GM19239 (cell line): ENCODE data around the gene SLC10A6.

Source experiments
- DNase-seq: peaks from one replicate; pipeline ENCODE4 v3.0.0; 2011; ENCODE audit warnings: low spot score; ENCODE audit not compliant: insufficient read length
- FAIRE-seq: peaks from 2 replicates; lab custom pipeline; 2011; peaks lifted over from hg19 to GRCh38; lab: Jason Lieb, UNC

The SLC10A6 gene

DNA sequence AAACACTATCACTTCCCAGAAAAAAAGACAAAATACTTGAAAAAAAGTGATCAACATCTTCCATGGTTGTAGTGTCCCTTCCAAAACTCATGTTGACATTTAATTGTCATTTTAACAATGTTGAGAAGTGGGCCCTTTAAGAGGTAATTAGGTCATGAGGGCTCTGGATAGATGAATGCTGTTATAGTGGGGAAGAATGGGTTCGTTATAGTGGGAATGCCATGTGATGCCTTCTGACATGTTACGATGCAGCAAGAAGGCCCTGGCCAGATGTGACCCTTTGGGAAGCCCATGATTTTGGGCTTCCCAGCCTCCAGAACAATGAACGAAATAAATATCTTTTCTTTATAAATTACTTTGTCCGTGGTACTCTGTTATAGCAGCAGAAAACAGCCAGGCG lies 4.0 kb upstream of the SLC10A6 start:
- FAIRE-seq, result no peak

DNA sequence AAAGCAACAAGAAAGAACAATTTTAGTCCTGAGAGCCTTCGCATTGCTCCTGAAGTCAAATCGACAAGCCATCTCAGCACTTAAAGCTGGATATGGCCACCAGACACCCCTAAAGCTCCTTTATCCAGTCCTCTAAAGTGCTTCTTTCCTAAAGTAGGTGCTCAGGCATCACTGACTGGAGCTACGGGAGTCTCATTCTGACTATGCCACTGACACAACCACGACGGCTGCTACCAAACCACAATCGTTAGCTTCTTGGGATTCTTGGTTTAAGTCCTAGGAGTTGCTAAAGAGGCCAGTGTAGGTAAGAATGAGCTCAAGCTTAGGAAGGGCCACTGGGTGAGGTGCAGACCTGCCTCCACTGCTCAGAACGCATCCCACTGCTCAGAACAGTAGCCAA lies 1.0 kb downstream of the SLC10A6 start:
- DNase-seq, result no peak
- no peak for FAIRE-seq

More for the DNA sequence above, 4.0 kb upstream of the SLC10A6 start:
- DNase-seq, result no peak

DNA sequence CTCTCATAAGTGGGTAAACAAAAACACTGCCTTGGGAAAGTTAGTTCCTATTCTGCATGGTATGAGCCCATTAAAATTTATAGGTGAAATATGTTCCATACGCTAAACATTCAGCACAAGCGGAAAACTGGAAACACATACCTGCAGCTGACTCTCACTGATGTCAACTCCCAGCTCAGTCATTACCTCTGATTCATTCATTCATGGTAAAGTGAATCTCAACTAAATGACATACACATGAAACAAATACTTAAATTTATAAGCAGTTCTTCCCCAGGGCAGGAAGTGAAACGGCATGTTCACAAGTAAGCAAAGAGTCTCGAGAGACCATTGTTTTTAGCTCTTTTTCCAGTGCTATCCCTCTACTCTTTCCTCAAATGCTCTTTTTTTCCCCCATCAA lies 1.6 kb downstream of the SLC10A6 start:
- no peak for FAIRE-seq

DNA sequence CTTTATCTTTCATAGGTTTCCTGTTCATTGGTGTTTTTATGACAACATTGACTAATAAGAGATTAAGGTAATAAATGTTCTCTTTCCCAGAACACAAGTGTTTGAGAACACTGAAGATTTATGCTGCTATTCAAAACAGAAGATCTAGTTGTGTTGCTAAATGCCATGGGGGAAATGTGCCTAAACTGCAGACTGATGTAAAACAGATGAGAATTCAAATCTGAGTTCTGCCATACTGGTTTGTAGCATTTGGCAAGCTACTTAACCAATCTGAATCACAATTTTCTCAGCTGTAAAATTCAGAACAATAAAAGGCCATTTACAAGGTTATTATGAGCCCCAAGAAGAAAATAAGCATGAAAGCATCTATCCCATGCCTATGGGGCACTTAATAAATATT lies 2.3 kb downstream of the SLC10A6 start:
- no peak for DNase-seq
- no peak for FAIRE-seq

More for the DNA sequence above, 1.6 kb downstream of the SLC10A6 start:
- DNase-seq, result no peak

DNA sequence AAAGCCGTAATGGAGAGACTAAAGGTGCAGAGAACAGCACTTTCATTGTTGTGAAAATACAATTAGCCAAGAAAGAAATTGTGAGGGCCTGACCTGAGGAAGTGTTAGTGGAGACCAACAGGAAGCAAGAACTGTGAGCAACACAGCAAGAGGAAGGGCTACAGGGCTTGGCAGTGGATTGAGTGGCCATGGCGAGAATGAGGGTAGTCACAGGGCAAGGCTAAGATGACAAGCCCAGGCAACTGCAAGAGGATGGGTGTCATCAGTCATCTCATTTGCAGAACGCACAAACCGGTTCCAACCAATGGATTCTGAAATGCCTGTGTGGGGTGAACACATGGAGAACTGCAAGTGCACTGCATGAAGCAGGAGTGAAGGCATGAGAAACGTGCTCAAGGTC lies 3.6 kb downstream of the SLC10A6 start:
- FAIRE-seq, result no peak
- no peak for DNase-seq

DNA sequence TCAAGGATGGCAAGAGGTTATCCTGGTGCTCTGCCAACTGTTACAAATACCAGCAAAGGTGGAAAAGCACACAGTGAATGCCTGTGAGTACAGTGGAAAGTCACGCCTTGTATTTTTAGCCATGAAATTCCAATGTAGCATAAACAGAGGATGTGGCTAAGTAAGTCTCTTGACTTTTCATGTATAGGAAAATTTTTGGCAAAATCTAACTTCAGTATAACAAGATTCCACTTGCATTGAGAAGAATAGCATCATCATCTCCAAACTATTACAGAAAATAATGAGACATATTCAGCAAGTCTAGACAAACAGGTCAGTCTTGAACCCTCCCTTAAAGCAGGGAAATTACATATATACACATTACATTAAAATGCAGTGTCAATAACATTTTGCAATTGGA lies 7.9 kb downstream of the SLC10A6 start:
- DNase-seq (no peak), FAIRE-seq (no peak)

DNA sequence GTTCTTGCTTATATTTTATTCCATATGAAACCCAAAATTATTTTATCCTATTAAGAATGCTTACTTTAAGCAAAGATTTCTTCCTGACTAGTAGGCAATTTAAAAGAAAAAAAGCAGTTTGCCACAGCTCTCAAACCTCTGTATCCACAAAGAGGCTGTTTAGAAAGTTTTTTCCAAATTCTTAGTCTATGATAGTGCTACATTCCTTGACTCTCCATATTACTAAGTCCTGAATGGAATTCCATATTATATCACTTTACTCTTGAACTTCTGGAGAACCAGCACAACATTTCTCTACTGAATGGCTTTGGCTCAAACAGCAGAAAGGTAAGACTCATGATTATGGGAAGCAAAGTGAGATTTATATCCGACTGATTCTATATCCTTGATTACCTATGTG lies 8.3 kb downstream of the SLC10A6 start:
- FAIRE-seq (no peak), DNase-seq (no peak)

DNA sequence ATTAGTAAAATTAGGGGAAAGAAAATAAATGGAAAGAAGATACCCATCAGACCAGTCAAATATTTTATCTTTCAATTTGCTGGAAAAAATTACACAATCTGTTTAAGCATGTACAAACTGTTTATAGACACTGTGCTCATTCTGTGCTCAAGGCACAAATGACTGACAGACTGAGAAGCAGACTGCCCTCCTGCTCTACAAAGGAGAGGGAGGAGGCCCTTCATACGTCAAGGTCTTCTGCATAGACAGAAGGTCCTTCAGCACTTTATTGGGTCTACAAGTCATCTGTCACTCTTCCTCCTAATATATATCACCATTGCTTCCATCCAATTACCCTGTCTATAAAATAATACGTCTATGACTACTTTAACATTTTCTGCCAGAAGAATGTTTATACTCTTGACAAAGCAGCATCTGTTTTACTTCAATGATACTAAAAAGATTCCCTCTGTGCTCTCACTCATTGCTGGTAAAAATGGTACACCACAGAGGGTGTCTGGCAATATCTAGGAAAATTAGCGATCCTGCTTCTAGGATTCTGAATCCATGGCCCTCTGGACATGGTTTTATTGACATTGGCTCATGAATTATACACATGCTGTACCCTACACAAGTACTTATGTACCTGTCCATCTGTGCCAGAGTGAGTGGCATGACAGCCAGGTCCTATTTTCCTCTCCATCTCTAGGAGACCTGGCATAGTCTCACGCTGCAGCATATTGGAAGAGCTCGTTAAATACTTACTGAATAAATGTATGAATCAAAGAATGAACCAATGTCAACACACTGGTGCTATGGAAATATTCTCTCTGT lies 11.3 kb downstream of the SLC10A6 start:
- no peak for FAIRE-seq
- DNase-seq, result no peak

DNA sequence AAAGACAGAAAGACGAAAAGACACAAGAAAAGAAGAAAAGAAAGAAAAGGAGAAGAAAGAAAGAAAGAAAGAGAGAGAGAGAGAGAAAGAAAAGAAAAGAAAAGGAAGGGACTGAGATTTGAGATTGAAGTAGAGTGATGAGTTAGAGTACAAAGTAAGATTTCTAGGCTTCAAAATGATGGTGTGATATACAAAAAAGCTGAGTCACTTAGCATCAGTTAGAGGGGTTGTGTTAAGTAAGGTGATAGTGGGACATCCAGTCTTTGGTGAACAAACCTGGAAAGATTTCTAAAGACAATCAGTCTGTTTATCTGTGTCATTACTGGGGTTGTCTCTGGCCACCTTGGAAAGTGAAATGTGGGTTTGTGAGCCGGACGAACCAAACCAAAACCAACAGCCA lies 13.5 kb downstream of the SLC10A6 start:
- no peak for DNase-seq
- FAIRE-seq, result no peak

DNA sequence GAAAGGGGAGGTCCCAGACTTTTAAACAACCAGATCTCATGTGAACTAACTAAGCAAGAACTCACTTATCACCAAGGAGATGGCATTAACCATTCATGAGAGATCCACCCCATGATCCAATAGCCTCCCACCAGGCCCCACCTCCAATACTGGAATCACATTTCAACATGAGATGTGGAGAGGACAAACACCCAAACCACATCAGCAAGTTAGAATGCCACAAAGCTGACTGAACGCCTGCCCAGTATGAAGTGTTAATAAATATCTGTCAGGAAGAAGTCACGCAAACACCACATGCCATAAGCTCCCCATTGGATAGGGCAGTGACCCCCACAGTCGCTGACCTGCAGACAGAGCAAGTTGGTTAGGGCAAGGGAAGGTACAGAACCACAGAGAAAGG lies 14.3 kb downstream of the SLC10A6 start:
- no peak for DNase-seq
- no peak for FAIRE-seq

DNA sequence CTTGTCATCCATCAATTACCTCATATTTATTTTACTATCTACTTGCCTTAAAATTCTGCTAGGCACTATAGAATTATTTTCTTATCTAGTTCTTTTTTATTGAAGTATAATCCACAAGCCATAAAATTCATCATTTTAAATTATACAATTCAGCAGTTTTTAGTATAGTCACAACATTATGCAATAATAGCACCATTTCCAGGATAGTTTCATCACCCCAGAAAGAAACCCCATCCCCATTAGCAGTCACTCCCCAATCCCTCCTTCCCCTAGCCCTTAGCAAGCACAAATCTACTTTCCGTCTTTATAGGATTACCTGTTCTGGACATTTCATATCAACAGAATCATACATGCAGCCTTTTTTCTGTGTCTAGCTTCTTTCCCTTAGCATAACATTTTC lies 15.6 kb downstream of the SLC10A6 start:
- FAIRE-seq (no peak), DNase-seq (no peak)

DNA sequence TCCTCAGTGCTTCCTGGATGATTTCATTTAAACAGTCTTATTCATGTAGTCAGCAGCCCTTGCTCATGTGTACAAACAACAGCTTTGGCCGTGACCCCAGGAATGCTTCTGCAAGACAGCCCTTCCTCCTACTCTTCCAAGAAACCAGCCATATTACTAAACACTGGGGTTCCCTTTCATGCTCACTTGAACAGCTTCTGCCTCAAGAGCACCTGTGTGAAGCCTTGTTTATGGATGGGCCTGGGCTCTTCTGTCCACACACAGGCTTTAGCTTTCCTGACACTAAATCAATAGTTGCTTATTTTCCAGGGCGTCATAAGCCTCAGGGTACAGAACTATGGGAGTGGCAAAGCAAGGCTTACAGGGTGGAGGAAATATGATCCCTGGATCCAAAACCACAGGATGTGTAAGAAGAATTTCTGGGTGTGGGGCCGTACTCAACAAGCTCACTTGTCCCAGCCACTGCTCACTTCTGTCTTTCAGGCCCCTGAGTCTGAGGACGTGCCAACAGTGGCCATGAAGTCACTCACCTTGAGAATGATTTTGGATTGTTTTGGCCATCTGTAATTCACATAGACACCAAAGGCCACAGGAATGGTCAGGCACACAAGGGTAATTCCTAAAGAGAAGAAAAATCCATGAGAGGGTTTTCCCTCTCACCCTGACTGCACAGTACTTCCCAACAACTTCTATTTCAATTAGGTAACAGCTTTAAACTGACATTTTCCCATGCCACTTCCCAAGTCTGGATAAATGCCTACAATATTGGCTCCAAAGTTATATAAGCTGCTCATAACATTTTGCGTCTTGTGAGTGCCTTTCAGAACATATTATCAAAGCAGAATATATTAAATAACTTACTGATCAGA lies 17.7 kb downstream of the SLC10A6 start:
- no peak for DNase-seq

DNA sequence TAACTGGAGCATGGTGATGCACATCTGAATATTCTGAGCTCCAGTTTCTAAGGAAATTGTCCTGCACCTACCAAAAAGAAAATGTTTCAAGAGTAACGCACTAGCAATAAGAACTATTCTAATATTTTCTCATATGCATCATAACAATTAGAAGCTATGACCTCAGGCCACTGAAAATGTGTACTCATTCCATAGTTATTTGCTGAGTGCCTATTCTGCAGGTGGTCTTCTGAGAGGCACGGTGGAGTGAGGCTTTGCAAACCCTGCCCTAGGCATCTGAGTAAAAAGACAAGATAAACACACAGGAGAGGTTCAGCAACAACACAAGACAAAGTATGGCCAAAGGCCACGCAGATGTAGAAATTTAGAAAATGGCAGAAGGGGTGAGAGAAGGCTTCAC lies 23.7 kb downstream of the SLC10A6 start:
- DNase-seq, result no peak
- no peak for FAIRE-seq

More for the DNA sequence above, 17.7 kb downstream of the SLC10A6 start:
- no peak for FAIRE-seq

DNA sequence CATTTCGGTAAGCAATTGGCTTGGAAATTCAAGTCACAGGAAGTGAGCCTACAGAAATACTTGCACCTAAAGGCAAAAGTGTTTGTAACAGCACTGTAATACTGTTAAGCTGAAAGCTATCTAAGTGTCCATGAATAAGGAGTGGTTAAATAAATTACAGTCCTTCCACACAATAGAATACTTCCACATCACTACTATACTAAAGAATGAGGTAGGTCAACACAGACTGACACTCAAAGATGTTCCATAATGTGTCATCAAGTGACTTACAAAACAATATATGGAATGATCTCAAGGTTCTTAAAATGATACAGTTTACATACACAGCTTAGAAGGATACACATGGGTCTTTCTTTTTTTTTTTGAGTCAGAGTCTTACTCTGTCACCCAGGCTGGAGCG lies 27.0 kb downstream of the SLC10A6 start:
- DNase-seq (no peak), FAIRE-seq (no peak)

DNA sequence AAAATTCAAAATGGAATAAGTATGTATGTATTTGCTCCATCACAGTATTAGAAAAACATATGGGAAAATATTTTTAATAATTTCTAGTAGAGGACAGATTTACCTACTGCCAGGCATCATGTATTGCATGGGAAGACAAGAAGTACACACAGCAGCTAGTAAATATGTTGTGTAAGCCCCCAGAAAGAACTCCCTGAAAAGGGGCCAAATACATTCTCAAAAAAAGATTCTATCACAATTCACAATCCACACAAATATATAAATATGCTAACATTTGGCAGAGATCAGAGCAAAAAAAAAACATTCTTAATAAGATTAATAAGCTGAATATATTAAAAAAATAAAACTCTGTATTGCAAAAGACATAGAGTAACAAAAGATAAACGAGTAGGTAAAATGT lies 28.0 kb downstream of the SLC10A6 start:
- no peak for DNase-seq
- FAIRE-seq, result no peak

DNA sequence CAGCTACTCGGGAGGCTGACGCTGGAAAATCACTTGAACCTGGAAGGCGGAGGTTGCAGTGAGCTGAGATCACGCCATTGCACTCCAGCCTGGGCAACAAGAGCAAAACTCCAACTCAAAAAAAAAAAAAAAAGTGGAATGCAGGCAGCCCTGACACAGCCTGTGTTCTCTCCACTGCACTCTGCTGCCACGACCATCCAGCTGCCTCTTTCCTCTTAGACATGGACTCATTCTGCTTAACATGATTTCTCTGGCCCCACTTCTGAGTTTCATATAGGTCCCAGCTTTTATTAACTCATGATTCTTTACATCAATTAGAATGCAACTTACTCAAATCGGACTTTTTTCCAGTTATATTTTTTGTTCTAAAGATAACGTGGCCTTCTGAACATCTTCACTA lies 29.6 kb downstream of the SLC10A6 start:
- FAIRE-seq (no peak), DNase-seq (no peak)

DNA sequence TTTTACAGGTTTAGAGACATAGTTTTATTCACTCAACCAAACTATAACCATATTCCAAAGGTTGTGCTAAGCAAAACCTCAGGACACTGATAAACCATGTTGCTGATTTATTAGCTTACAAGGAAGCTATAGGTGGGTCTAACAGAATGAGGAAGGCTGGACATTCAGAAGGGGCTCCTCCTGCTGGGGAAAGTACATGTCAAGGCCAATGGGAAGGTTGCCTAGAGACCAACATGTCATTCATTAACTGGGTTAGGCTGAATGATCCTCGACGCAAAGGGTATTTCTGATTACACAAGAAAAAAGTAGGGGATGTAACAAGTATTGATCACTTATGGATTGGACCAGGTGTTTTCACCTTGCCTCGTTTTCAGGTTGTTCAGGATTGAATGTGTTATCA lies 30.3 kb downstream of the SLC10A6 start:
- DNase-seq (no peak), FAIRE-seq (no peak)

DNA sequence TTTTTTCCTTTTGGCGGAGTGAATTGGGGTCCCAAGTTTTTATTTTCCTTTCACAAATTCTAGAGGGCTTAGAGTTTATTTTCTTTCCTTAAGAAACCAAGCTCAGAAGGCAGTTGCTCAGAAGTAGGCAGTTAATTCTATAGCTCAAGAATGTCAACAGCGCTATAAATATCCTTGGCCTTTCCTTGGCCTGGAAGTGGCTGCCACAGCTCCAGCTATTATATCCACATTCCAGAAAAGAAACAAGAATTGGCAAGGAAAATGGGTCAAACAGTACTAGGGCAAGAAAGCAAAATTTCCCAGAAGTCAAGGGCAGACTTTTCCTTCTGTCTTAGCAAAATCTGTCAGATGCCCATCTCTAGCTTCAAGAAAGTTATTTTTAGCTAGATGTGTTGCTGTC lies 31.0 kb downstream of the SLC10A6 start:
- FAIRE-seq, result no peak

DNA sequence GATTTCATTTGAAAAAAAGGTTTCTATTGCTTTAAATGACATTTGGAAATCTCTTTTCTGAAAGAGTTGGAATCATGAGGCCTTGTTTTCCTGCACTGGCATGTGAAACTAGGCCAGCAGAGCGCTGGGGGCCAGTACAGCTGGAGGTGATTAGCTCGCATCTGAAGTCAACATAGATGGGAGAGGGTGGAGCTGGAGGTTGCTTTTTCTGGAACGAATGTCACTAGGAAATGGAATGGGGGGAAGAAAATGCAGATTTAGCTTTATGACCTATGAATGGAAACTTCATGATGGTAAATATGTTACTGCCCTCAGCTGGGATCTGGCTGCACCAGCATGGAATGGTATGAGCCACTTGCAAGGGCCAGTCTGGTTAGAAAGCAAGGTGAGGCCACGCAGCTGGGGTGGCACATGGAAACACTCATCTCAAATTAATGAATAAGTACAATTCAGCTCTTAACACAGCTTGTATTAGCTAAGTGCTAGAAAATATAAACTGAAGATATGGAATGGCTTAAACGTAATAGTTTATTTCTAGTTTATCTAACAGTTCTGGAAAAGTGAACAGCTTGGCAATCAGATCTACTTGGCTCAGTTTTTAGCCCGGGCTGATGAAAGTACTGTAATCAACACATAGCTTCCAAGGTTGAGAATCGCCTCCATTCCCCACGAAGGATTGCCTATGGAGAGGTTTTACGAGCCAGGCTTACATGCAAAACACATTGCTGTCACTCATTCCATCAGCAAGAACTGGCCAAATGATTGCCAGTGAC lies 32.5 kb downstream of the SLC10A6 start:
- DNase-seq, result no peak
- no peak for FAIRE-seq

More for the DNA sequence above, 31.0 kb downstream of the SLC10A6 start:
- DNase-seq, result no peak

DNA sequence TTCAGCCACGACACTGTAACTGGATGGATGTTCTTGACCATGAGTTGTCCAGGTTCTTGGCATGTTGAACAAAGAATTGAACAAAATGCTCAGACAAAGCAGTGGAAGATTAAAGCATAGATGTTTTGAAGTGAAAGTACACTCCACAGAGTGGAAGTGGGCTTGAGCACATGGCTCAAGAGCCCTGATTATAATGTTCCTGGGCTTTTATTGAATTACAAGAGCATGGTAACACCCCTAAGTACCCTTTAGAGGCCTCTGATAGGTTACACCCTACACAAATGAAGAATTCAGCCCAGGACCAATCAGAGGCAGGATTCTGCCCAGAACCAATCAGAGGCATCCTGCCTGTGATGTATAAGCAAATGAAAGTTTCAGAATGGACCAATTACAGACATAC lies 33.5 kb downstream of the SLC10A6 start:
- FAIRE-seq, result no peak
- no peak for DNase-seq

DNA sequence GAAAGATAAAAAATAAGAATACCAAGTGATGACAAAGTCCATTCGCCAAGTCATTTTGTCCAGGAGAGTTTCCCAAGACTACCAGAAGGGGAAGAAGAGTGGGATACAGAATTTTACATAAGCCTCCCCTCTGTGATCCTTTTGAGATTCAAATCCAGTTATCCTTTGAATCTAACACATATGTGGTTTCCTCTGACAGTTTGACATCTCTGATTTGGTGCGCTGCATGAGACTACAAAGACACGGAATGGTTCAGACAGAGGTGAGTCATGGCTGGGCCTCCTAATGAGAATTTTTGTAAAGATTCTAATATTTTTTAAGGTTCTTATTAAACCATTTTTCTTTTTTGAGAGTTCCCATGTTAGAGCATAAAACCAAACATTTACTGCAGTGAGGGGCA lies 38.3 kb downstream of the SLC10A6 start:
- no peak for FAIRE-seq

More for the DNA sequence above, 38.3 kb downstream of the SLC10A6 start:
- no peak for DNase-seq
